ENCODE data around the gene CD7. TPM values are rescaled to one million over a fixed set of nuclear protein-coding genes. Genes with fewer than 3 reads are reported as not detected.
"Not testable (repeated sequence)": the region's sequence is repeated elsewhere in the genome, so short reads cannot be mapped to it uniquely, and the experiment has no call there.

The CD7 gene
- 0.18 TPM for polyA plus RNA-seq (2012; ENCODE audit: low read depth, missing spikeins)

- FAIRE-seq (no peak), DNase-seq (ENCODE audit: insufficient read length, low spot score) (no peak)
- TF ChIP-seq POLR2AphosphoS5 (IDR thresholded peaks at IDR 0.05; ENCODE audit: low read depth, low read length) (no peak), TAF1 (IDR thresholded peaks at IDR 0.05; ENCODE audit: low read depth, low read length) (no peak)
Observed at GRCh38 chr17:82317394-82318168, at the start of gene CD7. TSS of gene CD7 (minus strand) at chr17:82317608. CDS start at chr17:82317495, 113 bp downstream.

- no peak for TF ChIP-seq POLR2AphosphoS5 (IDR thresholded peaks at IDR 0.05; ENCODE audit: low read depth, low read length)
- no peak for TF ChIP-seq SPI1 (IDR thresholded peaks at IDR 0.05; ENCODE audit: low read depth, low read length)
- no peak for TF ChIP-seq TAF1 (IDR thresholded peaks at IDR 0.05; ENCODE audit: low read depth, low read length)
- TF ChIP-seq POLR2A (IDR thresholded peaks at IDR 0.05; ENCODE audit: low read depth, low read length) = no peak
Observed at GRCh38 chr17:82366749-82367148, 49.3 kb upstream of the CD7 start.

GRCh38 chr17:82365606-82366295 lies 48.3 kb upstream of the CD7 start:
- DNase-seq (ENCODE audit: insufficient read length, low spot score) = no peak
- no peak for TF ChIP-seq TAF1 (IDR thresholded peaks at IDR 0.05; ENCODE audit: low read depth, low read length)
- no peak for TF ChIP-seq POU2F2 (IDR thresholded peaks at IDR 0.05; ENCODE audit: low read depth, low read length)
- TF ChIP-seq POLR2AphosphoS5 (IDR thresholded peaks at IDR 0.05; ENCODE audit: low read depth, low read length) = no peak
- no peak for TF ChIP-seq SPI1 (IDR thresholded peaks at IDR 0.05; ENCODE audit: low read depth, low read length)
- TF ChIP-seq PAX5 (IDR thresholded peaks at IDR 0.05; ENCODE audit: insufficient read depth, low read length, severe bottlenecking) = no peak
- no peak for TF ChIP-seq POLR2A (IDR thresholded peaks at IDR 0.05; ENCODE audit: low read depth, low read length)
- no peak for FAIRE-seq

More at GRCh38 chr17:82366749-82367148, 49.3 kb upstream of the CD7 start:
- no peak for FAIRE-seq
- no peak for DNase-seq (ENCODE audit: insufficient read length, low spot score)

GRCh38 chr17:82361885-82362633 lies 44.7 kb upstream of the CD7 start:
- FAIRE-seq (no peak), DNase-seq (ENCODE audit: insufficient read length, low spot score) (no peak)
- TF ChIP-seq SPI1 (IDR thresholded peaks at IDR 0.05; ENCODE audit: low read depth, low read length) (no peak), POLR2AphosphoS5 (IDR thresholded peaks at IDR 0.05; ENCODE audit: low read depth, low read length) (no peak)

- DNase-seq (ENCODE audit: insufficient read length, low spot score); FAIRE-seq: not testable (repeated sequence)
Observed at GRCh38 chr17:82359451-82360074, 42.2 kb upstream of the CD7 start.

- FAIRE-seq = no peak
- TF ChIP-seq POU2F2 (IDR thresholded peaks at IDR 0.05; ENCODE audit: low read depth, low read length) (peak; percentile 97), TAF1 (IDR thresholded peaks at IDR 0.05; ENCODE audit: low read depth, low read length) (no peak)
- no peak for DNase-seq (ENCODE audit: insufficient read length, low spot score)
Observed at GRCh38 chr17:82358465-82359350, 41.3 kb upstream of the CD7 start, which contains the start of gene TEX19. TSS of gene TEX19 (plus strand) at chr17:82359247. CDS start at chr17:82362151, 2,904 bp downstream.

GRCh38 chr17:82357394-82357793 lies 40.0 kb upstream of the CD7 start:
- TF ChIP-seq POU2F2 (IDR thresholded peaks at IDR 0.05; ENCODE audit: low read depth, low read length) = no peak
- TF ChIP-seq SPI1 (IDR thresholded peaks at IDR 0.05; ENCODE audit: low read depth, low read length) = no peak
- TF ChIP-seq POLR2AphosphoS5 (IDR thresholded peaks at IDR 0.05; ENCODE audit: low read depth, low read length) = no peak
- TF ChIP-seq PAX5 (IDR thresholded peaks at IDR 0.05; ENCODE audit: insufficient read depth, low read length, severe bottlenecking) = no peak
- TF ChIP-seq TAF1 (IDR thresholded peaks at IDR 0.05; ENCODE audit: low read depth, low read length) = no peak
- no peak for TF ChIP-seq POLR2A (IDR thresholded peaks at IDR 0.05; ENCODE audit: low read depth, low read length)
- FAIRE-seq (no peak), DNase-seq (ENCODE audit: insufficient read length, low spot score) (no peak)

GRCh38 chr17:82356845-82357355 lies 39.5 kb upstream of the CD7 start:
- no peak for FAIRE-seq
- TF ChIP-seq TAF1 (IDR thresholded peaks at IDR 0.05; ENCODE audit: low read depth, low read length) (no peak), PAX5 (IDR thresholded peaks at IDR 0.05; ENCODE audit: insufficient read depth, low read length, severe bottlenecking) (no peak), SPI1 (IDR thresholded peaks at IDR 0.05; ENCODE audit: low read depth, low read length) (no peak), POLR2AphosphoS5 (IDR thresholded peaks at IDR 0.05; ENCODE audit: low read depth, low read length) (no peak), POU2F2 (IDR thresholded peaks at IDR 0.05; ENCODE audit: low read depth, low read length) (no peak), POLR2A (IDR thresholded peaks at IDR 0.05; ENCODE audit: low read depth, low read length) (no peak)
- no peak for DNase-seq (ENCODE audit: insufficient read length, low spot score)

All from GM12891 (cell line).